GM19328 (cell line): ENCODE data around the gene XXYLT1.

Source experiments
- ATAC-seq: cut with Tn5 transposase; IDR thresholded peaks from one replicate; pipeline ENCODE4 v1.9.1; 2021; ENCODE audit warnings: mild to moderate bottlenecking, moderate library complexity; ENCODE audit not compliant: unreplicated experiment

Gene XXYLT1

GRCh38 chr3:195172039-195172684, 98.8 kb downstream of the XXYLT1 start:
- no peak for ATAC-seq

- ATAC-seq: no peak
Observed at GRCh38 chr3:195171093-195171873, 99.7 kb downstream of the XXYLT1 start.

DNA sequence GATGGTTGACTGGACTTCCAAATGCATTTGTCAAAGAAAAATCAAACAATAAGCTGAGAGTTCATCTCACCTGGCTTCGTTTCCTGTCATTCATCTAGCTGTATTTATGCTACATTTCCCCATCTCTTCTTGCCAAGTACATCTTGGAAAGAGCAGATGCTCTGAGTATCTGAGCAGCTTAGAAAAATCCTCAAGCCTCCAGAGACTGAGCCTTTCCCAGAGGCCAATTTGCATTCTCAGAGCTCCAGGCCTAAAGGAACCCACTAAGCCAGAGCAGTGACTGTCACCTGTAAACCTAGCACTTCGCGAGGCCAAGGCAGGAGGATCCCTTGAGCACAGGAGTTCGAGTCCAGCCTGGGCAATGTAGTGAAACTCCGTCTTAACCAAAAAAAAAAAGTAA, 100.5 kb downstream of the XXYLT1 start:
- no peak for ATAC-seq

- no peak for ATAC-seq
Observed at GRCh38 chr3:195169011-195169649, 101.8 kb downstream of the XXYLT1 start.

DNA sequence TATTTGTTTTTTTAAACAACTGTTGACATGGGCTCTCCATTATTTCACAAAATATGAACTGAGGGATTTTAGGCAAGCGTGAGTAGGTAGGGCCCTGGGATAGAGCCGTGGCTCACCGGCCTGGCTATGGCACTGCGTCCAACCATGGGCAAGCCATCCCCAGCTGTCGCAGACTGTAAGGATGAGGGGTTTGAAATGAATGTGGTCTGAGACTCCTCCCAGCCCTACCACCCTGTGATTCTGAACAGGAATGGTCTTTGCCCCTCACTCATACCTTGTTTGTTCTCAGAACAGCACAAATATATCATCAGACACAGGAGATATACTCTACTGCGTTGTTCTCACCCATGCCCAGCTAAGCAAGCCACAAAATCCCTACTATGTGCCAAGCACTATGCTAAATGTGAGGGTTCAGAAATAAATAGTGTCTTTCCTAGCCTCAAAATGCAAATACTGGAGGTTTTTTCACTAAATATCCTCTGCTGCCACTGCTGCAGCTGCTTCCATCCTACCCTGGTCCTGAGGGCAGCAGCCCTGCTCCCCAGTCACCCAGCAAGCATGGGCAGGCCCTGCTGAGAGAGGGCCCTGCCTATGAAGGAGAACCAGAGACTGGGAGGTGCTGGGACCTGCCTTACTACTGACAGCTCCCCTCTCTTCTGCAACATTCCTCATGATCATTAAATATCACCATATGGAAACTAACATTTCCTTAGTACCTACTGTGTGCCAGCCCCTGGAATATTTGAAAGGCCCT, 102.8 kb downstream of the XXYLT1 start:
- no peak for ATAC-seq

DNA sequence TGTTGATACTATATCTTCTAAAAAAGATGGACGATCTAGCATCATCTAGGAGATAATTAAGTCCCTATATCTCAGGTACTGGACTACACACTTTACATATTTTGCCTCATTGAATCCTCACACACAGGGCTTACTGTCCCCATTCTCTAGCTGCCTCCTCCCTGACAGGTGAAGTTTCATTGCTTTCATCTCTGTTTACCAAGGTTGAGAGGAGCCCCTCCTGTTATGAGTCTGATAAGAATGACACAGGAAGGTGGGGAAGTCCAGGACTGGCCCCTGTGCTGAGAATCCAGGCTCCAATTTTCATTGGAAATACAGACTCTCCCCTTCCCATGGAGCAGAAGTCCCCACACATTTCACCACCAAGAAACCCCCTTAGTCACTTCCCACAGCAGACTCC, 105.2 kb downstream of the XXYLT1 start:
- ATAC-seq: no peak

DNA sequence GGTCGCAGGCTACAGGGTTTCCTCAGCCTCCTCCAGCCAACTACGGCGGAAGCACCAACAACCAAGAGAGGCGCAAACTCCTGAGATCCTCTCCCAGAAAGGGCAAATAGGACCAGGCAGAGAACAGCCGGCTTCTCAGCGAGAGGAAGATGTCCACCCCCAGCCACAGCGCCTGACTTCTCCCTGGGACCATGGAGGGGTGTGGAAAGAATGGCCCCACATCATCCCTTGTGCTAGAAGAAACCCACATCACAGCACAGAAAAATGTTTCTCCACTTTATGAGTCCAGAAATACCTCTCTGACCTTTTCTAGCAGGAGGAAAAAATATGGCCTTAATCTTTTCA, 105.7 kb downstream of the XXYLT1 start:
- no peak for ATAC-seq

DNA sequence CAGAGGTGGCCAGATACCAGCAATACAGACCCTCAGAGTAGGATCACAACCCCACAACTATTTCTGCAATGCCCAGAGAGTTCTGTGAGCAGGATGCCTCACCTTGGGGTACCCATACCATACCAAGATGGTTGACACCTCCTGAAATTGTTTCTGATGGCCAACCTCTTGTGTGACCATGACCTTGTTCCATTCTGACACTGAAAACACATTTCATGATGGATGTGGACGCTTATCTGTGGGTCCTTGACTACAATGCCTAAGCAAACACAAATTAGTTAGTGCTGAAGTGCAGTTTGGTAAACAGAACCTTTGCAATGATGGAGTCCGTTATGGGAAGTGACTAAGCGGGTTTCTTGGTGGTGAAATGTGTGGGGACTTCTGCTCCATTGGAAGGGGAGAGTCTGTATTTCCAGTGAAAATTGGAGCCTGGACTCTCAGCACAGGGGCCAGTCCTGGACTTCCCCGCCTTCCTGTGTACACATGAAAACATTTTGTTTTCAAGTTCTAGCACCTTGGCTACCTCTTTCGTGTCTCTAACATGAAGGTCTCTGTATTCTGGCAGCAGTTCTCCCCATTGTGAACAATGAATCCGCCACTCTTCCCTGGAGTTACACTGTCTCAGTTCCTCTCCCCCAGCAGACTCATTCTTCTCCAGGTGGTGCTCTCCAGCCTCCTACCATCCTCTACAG, 106.2 kb downstream of the XXYLT1 start:
- no peak for ATAC-seq

DNA sequence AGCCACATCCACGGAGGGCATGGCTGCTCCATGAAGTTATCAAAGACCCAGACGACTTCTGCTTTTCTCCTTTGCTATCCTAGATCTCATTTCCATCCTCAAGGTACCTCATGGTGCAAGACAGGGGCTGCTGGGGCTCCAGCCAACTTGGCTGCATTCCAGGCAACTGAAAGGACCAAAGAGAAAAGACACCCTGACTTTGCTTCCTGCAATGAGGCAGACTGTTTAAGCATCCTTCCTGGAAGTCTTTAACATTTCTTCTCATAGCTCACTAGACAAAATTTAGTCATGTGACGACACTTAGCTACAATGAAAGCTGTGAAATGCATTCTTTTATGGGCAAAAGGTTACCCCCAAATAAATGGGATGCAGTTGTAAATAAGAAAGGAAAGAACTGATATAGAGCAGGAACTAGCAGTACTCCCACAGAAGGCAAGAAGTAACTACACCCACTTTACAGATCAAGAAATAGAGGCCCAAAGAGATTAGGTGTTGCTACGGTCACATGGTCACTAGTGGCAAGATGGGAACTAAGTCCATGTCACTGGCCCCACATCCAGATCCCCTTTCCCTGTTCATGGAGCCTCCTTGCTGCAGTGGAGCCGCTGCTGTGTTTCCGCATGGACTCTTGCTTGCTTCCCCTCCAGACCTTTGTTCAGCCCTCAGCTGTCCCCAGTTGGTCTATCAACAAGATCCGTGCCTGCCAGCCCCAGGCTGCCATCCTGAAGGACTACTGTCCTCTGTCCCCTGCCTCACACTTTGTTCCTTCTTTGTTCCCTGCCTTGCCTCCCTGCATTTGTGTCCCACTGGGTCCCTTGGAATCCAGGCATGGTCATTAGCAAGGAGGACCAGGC, 107.0 kb downstream of the XXYLT1 start:
- ATAC-seq: no peak

DNA sequence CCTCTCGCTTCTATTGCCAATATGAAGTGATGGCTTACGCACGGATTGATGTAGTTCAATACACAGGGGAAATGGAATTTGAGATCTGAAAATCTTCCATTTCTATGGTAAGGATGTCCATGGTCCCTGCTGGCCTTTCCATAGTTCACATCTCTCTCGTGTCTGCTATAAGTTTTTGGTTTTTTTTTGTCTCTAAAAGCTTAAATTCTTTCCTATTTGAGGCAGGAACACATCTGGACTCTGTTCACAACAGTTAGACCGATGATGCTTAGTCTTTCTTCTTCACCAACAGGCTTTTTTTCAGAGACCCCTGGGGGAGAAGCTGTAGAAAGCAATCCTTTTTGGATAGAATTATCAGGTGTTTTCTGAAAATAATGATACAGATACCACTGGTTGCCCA, 108.1 kb downstream of the XXYLT1 start:
- ATAC-seq: no peak

DNA sequence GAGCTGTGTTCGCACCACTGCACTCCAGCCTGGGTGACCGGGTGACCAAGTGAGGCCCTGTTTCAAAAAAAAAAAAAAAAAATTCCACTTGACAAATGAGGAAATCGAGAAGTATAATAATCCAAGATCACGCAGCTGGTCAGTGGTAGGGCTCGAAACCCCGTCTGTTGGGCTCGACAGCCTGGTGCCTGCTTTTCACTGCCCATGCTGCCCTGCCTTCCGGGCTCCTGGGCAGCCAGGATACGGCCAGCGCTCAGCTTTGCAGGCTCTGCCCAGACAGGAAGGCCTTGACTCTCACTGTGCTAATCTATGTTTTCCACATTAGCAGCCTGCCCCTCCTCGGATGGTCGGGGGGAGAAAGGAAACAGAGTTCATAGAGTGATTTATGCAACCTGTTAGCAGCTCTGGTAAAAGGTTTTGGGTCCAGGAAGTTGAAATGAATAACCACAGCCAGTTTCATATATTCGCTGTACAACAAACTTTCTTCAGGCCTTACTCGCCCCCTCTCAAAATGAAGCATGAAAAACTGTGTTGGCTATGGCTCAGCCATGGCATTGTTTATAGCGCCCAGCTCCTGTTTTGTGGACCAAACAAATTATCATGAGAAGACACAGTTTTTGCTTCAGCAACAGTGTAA, 108.8 kb downstream of the XXYLT1 start:
- no peak for ATAC-seq

DNA sequence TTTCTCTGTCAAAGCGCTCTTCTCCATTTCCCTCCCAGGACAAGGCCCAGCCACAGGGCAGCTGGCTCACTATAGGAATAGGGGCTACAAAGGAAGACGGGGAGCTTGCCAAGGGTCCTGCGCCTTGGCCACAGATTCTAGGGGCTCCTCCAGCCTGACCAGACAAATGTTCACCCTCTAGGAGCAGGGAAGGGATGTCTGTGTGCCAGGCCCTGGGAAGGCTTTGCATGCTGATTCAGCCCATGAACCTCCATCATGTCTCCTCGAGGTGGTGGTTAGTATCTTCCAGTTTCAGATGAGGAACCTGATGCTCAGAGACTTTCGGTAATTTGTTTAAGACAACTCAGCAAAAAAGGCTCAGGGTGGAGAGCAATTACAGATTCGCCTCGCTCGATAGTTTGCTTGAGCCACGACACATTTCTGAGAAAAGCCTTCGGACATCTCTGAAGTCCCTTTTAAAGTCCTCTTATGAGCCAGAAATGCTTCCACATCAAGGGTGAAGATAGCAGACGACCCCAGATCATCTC, 110.0 kb downstream of the XXYLT1 start:
- ATAC-seq: no peak

- ATAC-seq: no peak
Observed at GRCh38 chr3:195160257-195160898, 110.6 kb downstream of the XXYLT1 start.

DNA sequence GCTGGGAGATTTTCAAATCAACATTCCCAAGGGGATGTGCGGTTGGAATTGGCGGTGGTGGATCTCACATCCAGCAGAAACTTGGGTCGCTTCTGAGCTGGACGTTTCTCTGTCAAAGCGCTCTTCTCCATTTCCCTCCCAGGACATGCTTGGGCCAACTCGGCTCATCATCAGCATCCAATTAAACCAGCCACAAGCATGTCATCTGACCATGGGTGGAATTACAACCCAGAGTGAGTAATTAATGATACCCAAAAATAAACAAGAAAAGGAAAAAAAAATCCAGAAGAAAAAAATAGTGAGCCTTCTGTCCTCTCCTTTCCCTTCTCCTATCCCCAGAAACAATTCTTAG, 111.2 kb downstream of the XXYLT1 start:
- no peak for ATAC-seq

DNA sequence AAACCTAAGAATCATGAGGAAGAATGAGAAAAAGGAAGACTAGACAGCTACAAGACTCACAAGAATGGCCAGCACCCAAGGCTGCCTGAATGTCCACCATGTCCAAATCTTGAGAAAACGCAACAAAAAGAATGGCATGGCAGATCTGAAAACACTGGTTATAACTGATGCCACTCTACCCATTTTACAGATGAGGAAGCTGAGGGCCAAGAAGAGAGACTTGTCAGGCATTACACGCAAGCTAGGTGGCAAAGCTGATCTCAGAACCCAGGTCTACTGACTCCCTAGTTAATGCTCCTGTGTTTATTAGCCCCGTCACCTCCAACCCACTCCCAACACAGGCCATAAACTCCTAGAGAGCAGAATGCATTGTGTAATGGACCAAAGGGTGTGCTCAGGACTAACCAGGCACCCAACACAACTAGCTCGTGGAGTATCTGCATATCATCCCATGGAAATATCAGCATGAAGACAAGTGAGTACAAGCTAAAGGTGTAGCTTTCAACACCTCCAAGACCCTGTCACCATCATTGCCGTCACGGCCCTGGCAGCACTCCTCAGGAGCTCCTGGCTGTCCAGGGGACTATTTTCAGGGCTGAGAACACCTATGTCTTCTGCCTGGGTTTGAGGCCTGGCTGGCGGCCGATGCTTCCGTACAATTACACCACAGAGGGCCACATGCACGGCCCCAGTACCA, 111.7 kb downstream of the XXYLT1 start:
- no peak for ATAC-seq

- ATAC-seq: no peak
Observed at GRCh38 chr3:195156286-195156890, 114.6 kb downstream of the XXYLT1 start.

GRCh38 chr3:195155570-195156241, 115.3 kb downstream of the XXYLT1 start:
- ATAC-seq: no peak
